M059J (cell line): Measurements from ENCODE around the gene CFAP54. TPM values are rescaled to one million over a fixed set of nuclear protein-coding genes. Genes with fewer than 3 reads are reported as not detected.
"Not testable (repeated sequence)": the region's sequence is repeated elsewhere in the genome, so short reads cannot be mapped to it uniquely, and the experiment has no call there.

Experiments
- DNase-seq: peaks from one replicate; pipeline ENCODE4 v3.0.0-alpha.2; 2012; ENCODE audit warnings: low read depth
- total RNA-seq: library from RNA; depleted of rRNA; stranded (reverse); fragments of >200 nt; shearing (Covaris generic); gene quantifications from 2 replicates; pipeline ENCODE4 v1.2.3, GENCODE V29; 2014; rRNA removed

The CFAP54 gene, protein sequence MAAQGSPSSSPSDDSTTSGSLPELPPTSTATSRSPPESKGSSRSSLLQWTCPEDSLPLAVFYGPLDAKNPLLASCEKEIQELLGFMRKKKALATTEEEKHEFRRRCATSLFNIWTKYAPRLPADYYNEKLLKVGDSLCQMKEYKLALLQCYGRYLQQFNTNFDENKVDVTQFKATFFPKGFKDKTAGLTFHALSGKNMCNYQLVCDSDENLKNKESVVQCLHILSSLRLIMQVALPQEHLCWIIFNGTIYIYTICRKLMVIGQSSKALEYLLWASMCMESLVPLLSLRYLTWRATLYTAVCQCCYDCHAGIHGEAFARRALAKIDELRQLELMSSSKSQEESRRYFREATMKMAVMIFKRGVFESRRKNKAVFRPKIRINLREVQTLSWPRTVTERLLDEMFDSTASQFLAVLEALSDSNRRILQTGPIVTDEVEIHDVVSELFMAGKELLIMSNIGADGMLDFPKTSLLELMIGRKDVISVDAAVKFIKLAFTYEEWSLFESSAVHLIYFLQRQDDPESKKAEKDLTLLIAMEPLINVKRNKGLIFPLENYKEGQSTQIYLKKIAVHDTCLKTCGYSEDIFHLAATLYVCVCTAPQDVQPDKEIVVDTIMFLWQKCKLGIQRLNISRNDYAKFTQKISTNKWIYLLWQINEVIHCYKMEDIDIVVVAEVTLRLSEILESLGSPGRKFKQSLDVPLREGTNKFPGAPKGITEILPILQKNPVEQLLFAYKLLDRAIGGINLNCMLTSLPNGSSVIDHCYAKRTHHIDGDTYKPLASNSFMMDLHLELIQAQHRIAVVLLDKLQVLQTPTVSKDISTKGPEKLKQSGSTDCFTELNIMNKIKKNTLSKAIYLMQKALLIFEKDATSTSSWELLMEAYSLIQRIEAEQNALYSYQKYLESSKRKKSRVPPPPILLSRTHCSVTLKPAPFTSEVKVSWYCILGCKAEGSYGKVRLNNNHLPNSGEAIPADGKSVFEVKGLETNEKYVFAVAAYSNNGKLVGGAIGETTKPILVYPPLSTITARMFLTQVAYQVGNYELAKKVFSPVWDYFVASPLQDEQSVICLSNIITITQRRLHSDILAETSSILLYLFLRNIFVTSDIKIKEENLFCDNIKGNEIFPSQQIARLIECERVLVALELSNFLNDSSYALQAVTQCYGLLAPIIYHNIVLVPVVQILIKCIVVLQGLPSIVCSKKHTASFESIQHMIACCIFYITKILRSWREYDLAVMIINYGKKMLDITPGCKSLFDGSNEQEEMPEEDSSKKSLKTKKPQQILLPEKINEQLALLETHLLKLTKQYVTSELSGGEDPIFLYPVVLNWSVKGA (N-terminal part only)
- 0.57 and 1.8 TPM in 2 replicates for total RNA-seq

DNA sequence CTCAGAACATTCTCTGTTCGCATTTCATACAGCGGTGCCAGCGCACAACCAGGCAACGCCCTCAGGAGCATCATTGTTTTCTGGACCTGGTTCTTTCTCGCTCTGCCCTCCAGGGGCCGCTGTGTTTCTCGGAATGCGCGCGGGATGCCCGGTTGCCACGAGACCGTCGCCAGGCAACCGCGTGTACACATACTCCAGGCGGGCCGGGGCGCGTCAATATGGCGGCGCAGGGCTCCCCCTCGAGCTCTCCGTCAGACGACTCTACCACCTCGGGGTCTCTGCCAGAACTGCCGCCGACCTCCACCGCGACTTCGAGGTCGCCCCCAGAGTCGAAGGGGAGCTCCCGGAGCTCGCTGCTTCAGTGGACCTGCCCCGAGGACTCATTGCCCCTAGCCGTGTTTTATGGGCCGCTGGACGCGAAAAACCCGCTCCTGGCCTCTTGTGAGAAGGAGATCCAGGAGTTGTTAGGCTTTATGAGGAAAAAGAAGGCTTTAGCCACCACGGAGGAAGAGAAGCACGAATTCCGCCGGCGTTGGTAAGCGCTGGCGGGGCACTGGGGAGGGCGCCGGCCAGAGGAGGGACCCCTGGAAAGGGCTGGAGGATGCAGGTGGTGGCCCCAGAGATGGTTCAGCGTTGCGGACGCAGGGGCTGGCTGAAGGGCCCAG lies at the start of gene CFAP54:
TSS of gene CFAP54 (plus strand) at position 186 of the 665 bp plus-strand sequence. CDS start at position 219, 33 bp downstream.
- peak; percentile 94 for DNase-seq

DNA sequence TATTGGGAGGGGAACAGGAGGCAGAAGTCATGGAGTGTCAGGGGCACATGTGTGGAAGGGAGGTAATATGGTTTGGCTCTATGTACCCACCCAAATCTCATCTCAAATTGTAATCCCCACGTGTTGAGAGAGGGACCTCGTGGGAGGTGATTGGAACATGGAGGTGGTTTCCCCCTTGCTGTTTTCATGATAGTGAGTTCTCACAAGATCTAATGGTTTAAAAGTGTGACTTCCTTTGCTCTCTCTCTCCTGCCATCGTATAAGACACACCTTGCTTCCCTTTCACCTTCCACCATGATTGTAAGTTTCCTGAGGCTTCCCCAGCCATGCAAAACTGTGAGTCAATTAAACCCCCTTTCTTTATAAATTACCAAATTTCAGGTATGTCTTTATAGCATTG lies 47.6 kb upstream of the CFAP54 start:
- no peak for DNase-seq

DNA sequence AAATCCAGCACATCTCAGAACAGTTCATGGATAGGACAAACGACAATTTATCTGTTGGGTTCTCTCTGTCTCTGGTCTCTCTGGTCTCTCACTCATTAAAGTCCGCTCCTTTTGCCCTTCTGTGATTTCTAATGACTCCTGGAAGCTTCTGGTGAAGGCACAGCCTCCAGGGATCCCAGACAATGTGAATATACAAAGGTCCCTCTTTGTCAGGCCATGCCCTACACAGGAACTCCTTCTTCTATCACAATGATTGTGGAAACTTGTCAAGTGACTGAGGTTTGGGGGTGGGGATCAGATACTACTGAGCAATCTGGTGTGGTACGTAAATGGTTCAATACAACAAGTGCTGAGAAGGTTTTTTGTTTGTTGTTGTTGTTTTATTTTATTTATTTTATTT lies 46.5 kb upstream of the CFAP54 start:
- no peak for DNase-seq

DNA sequence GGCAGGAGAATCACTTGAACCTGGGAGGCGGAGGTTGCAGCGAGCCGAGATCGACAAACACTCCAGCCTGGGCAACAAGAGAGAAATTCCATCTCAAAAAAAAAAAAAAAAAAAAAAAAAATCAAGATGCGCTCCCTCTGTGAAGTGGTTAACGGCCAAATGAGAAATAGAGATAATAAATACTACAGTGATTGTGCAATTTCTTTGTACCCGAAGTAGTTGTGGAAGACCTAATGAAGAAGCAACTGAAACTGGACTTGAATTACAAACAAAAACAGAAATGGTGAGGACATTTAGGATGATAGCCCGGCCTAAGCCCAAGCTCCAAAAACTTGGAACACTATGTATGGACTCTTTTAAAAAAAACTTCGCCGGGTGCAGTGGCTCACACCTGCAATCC lies 45.0 kb upstream of the CFAP54 start:
- DNase-seq, result no peak

DNA sequence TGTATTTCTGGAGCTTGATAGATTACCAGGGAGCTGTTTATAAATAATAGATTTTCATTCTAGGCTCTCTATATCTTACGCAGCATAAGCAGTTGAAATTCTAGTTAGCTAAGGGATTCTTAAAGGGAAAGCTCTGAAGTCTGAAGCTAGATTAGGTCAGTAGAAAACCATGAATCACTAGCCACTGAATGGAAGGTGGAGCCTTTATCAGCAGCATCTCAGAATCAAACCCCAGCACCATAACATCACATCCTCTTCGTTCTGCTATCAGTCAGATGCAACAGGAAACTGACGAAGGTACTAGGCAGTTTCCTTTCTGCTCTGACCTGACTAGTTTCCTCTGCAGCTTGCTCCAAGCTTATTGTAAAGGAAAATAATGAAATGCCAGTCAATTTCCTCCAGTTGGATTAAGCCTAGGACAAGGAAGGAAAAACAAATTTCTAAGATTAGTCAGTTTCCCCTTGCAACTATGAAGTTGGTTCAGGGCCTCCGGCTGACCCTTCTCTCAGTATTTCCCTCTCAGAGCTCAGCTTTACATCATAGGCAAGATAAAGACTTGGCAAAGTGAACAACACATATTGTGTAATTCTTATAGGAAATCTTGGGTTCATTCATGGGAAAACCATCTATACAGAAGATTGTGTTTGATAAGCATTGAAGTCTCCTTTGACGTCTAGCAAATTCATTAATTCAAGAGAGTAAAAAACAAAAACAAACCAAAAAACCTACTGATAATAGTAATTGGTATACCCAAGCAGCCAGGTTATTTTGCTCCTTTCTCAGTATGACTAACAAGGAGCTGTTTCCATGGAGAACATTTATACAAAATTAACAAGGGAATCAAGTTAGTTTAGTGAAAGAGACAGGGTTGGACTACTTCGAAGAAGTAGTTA lies 43.4 kb upstream of the CFAP54 start:
- peak; percentile 95 for DNase-seq

DNA sequence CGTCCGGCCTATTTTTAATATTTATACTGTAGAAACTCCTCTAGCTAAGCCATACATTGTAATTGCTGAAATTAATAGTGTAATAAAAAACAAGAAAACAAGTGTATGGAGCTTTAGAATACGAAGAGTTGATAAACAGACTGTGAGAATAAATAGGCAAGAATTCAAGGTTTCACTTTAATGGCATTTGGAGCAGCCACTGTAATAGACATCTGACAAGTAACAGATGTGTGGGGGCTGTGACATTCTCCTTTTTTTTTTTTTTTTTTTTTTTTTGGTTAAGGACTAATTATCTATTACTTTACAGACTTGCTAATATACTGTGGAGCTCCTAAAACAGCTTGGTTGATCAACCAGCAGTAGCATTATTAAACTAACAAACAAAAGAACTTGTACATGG lies 42.1 kb upstream of the CFAP54 start:
- DNase-seq, result no peak

DNA sequence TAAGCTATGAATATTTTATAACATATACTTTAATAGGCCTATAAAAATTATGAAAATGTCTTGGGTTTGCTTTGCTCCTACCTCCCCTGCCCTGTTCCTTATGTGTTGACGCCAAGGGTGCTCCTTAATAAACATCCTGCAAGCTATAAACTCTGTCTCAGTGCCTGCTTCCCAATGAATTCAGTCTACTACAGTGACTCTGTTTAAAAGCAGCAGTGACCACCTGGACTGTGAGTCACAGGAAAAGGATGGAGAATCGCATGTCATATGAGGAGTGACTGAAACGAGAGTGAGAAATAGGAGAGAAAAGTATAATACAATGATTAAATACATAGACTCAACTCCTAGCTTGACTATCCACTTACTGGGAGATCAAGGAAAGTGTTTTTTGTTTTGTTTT lies 41.1 kb upstream of the CFAP54 start:
- DNase-seq, result peak; percentile 89

DNA sequence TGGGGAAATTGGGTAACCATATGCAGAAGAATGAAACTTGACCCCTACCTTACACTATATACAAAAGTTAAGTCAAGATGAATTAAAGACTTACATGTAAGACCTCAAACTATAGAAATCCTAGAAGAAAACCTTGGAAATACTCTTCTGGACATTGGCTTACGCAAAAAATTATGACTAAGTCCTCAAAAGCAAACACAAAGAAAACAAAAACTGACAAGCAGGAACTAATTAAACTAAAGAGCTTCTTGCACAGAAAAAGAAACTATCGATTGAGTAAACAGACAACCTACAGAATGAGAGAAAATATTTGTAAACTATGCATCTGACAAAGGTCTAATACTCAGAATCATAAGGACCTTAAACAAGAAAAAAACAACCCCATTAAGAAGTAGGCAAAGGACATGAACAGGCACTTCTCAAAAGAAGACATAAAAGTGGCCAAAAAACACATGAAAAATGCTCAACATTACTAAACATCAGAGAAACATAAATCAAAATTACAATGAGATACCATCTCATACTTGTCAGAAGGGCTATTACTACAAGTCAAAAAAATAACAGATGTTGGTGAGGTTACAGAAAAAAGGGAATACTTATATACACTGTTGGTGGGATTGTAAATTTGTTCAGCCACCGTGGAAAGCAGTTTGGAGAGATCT lies 37.0 kb upstream of the CFAP54 start:
- no peak for DNase-seq

DNA sequence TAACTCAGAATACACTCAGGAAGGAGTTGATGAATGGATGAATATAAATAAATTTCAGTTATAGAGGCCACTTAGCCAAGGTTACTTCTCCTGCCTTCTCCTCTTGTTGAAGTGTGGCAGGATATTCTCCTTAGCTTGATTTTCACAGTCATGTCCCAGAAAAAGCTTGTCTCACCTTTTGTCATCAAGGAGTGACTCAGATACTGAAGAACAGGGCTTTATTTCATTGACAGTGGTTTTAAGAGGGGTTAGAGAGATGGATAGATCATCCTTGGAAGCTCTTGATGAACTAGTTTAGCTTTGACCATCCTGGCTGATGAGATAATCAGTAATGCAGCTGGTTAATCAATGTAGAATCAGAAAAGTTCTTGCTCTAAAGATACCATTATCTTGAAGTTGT lies 35.0 kb upstream of the CFAP54 start:
- no peak for DNase-seq

DNA sequence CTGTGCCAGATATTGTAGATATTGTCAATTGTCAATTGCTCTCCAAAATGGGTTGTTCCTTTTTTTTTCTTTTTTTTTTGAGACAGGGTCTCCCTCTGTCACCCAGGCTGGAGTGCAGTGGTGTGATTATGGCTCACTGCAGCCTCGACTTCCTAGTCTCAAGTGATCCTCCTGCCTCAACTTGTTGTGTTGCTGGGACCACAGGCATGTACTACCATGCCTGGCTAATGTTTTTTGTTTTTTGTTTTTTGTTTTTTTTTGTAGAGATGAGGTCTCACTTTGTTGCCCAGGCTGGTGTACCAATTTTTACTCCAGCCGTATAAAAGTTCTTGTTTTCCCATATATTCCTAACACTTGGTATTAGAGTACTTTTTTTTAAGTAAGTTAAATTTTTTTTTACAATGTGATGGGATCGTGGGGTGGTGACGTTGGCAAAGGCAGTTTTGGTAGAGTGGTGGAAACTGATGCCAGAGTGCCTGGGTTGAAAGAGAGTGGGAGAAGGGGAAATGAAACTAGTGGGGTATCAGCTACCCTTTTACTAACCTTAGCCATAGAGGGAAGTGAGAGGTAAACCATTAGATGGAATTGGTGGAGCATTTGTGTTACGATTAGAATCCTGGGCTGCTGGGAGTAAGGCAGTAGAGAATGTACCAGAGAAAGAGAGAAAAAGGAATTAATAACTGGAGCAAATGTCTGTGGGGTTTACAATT lies 33.0 kb upstream of the CFAP54 start:
- DNase-seq, result no peak

DNA sequence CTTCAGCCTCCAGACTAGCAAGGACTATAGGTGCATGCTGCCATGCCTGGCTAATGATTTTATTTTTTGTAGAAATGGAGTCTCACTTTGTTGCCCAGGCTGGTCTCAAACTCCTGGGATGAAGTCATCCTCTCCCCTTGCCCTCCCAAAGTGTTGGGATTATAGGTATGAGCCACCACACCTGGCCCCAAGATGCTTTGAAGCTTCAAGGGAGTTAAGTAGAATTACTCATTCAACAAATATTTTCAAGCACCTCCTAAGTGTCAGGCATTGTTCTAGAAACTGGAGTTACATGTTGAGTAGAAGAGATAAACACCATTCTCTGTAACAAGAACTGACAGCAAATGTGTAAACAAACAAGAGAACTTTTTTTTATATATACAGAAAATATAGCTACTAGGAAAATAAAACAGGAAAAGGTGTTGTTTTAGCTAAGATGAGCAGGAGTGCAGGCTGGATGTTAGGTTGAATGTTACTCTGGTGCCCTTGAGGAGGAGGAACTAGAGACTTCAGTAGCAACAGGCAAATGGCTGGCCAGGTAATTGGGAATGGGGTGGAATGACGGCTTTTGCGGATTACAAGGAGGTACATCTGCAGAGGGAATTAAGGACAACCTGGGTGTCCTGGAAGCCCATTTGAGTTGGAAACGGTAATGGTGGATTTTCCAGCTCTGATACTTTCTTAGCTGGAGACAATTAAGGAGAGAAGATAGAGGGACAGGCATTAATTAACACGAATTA lies 32.0 kb upstream of the CFAP54 start:
- peak; percentile 62 for DNase-seq

DNA sequence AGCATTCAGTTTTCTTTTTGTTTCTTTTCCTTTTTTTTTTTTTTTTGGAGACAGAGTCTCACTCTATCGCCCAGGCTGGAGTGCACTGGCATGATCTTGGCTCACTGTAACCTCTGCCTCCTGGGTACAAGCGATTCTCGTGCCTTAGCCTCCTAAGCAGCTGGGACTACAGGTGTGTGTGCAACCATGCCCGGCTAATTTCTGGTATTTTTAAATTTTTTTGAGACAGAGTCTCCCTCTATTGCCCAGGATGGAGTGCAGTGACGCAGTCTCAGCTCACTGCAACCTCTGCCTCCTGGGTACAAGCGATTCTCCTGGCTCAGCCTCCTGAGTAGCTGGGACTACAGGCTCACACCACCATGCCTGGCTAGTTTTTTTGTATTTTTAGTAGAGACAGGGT lies 30.1 kb upstream of the CFAP54 start:
- not testable (repeated sequence) for DNase-seq

DNA sequence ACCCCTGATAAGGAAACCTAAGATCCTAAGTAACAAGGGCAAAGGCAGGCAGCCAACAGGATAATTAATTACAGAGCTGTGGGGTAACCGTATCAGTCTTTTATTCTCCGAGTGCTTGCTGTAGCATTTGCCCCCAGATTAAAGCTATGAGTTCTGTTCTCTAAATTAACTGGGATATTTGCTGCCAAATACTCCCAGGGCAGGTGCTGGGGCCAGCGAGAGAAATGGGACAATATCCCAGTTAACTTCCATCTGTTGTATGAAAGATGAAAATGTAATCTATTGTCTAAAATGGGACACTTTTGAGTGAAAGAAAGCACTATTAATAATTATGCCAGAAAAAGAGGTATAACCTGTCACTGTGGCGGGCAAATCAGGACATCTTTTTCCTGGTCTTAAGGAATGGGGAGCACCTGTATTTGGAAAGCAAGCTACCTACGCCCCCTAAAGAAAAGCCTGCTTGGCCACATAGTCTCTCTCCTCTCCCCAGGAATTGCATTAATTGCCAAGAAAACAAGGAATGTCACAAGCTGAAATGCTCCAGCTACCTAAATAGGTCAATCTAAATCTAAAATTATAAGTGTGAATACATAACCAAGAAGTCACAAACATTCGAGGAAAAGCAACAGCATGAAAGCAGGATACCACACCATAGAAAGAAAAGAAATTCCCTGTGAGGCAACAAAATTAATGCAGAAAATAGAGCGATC lies 26.7 kb upstream of the CFAP54 start:
- no peak for DNase-seq

DNA sequence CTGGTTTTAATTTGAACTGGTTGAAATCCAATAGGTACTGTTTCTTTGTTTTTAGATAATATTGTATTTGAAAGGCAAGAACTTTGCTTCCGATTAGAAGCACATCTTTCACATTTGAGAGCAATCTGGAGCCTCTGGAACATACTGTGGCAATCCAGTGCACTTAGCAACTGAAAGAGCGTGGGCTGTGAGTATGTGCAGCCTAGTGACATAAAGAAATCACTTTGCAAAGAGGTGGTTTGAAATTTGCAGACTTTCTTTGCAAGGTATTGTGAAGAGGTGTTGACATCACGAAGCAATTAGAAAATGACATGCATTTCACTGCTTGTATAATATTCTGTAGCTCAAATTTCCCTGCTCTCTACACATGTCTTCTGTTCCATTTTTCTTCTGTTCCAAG lies 23.5 kb upstream of the CFAP54 start:
- no peak for DNase-seq

DNA sequence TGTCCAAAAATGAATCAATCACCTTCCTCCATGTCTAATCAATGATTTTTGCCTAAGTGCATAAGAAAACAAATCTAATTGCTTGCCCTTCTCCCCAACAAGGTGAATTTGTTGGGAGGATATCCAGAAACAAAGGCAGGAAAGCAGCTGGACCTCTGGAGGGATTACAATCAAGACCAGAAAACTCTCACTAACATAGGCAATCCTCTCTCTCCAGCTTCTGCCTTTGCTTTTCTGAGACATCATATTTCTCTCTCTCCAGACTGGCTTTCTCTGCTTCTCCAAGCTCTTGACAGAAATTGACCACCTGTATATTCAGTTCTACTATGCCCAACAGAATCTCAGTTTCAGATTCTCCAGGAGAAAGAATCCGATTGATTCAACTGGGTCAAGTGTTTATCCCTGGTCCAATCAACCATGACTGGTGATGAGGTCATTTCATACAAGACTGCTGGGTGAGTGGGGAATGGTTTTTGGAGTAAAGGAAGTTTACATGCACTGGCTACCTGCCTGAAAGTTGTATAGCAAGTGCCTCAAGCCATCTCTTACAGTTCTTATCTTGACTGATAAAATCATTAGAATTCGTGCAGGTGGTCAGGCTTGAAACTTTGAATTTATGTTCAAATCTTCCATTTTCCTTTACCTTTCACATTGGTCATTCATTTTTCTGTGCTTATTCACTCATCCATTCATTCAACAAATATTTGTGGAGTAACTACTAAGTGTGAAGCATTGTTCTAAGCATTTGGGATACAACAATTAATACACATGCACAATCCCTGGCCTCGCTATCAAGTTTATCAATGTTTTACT lies 22.2 kb upstream of the CFAP54 start:
- peak; percentile 84 for DNase-seq

DNA sequence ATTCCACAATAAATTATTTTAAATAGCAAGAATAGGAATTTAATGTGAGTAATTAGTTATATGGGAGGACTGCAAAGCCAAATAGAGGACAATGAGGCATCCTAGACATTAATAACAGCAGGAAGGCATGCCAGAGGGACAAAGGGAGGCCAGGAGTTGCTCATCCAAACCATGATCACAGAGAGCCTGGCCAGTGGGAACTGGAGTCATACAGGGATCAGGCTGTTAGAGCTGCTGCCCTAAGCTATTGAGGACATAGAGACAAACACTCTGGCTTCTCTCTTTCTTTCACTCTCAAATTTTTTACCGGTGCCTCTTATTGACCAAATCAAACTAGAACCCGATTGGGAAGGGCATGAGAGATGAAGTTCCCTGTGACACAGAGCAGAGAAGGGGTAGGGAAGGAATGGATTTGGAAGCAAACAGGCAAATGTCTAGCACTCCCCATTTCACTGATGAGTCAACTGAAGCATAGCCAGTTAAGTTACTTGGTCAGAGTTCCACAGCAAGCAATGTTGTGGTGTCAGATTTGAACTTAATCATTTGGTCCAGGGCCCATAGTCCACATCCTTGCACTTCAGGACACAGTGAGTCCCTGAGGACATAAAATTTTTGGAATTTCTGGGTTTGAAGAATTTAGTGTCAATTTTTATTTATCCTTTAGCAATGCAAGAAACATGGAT lies 17.9 kb upstream of the CFAP54 start:
- DNase-seq, result peak; percentile 76
